K562 (cell line): ENCODE results near the gene ZNF331. TPM values are rescaled to one million over a fixed set of nuclear protein-coding genes. Genes with fewer than 3 reads are reported as not detected.

Source experiments
- ATAC-seq: fragments of 200-7000 bp; cut with Tn5 transposase; 3 replicates; pipeline ENCODE4 v1.9.1; 2020; ENCODE audit warnings: moderate library complexity
- BruUV-seq: library from RNA; stranded (reverse); fragments of 400-500 nt; replicated peaks from 2 replicates; lab custom pipeline; 2021; lab: Mats Ljungman, UMichigan
- CTCF ChIA-PET: fragments of 300-600 bp; formaldehyde crosslinking; extraction: SDS; loops from one replicate; lab custom pipeline; 2021; ENCODE audit warnings: low intra/inter-chr PET ratio; lab: Yijun Ruan, JAX
- POLR2A ChIA-PET: fragments of 300-600, 350-650 bp; sonication (Branson Sonifier 250); formaldehyde crosslinking; extraction: SDS; loops from one replicate; lab custom pipeline; 2021; ENCODE audit warnings: antibody characterized with exemption, inconsistent platforms; lab: Yijun Ruan, JAX
- DNase-seq, 4 experiments: peaks; one replicate each; pipeline versions ENCODE4 v3.0.0 to v3.0.0-alpha.2; 2011 to 2018; ENCODE audit warnings: low spot score in 3 of 4, mixed read lengths in 3 of 4; ENCODE audit errors: extremely low read depth in 1 of 4
- FAIRE-seq: peaks from 2 replicates; lab custom pipeline; 2011; peaks lifted over from hg19 to GRCh38; lab: Jason Lieb, UNC
- H2AFZ ChIP-seq: 2 replicates; pipeline ENCODE4 v1.6.0; 2011; ENCODE audit warnings: low read depth, low read length, control low read depth, inconsistent platforms
- H3K27ac ChIP-seq: fragments of 200-600 bp; 3 replicates; pipeline ENCODE4 v1.8.0; 2011; ENCODE audit warnings: low read depth, mild to moderate bottlenecking, control low read depth, inconsistent platforms, low read length, moderate library complexity, mixed read lengths; ENCODE audit errors: extremely low read depth
- H3K27me3 ChIP-seq, 2 experiments: fragments of 300-600 bp in 1 of 2; 2 replicates in 1 of 2; 3 replicates in 1 of 2; pipeline versions ENCODE4 v1.6.0 to v1.8.0; 2011; ENCODE audit warnings: inconsistent platforms in 2 of 2, low read length in 2 of 2, mild to moderate bottlenecking in 1 of 2, mixed read lengths in 1 of 2, moderate library complexity in 1 of 2; ENCODE audit not compliant: control insufficient read depth in 2 of 2, insufficient read depth in 2 of 2
- H3K36me3 ChIP-seq: fragments of 300-600 bp; 3 replicates; pipeline ENCODE4 v1.8.0; 2011; ENCODE audit warnings: mild to moderate bottlenecking, low read length, inconsistent platforms; ENCODE audit not compliant: control insufficient read depth, insufficient read depth
- H3K4me1 ChIP-seq, 2 experiments: fragments of 200-600 bp in 1 of 2; replicated peaks in 1 of 2; 2 replicates in 1 of 2; 3 replicates in 1 of 2; pipeline versions ENCODE4 v1.5.1 to v1.8.0; 2011; ENCODE audit warnings: inconsistent platforms in 2 of 2, low read length in 2 of 2, mild to moderate bottlenecking in 1 of 2, mixed read lengths in 1 of 2, moderate library complexity in 1 of 2; ENCODE audit not compliant: control insufficient read depth in 2 of 2, insufficient read depth in 2 of 2
- H3K4me2 ChIP-seq: 2 replicates; pipeline ENCODE4 v1.6.1; 2011; ENCODE audit warnings: low read length, control low read depth, inconsistent platforms, mixed read lengths; ENCODE audit not compliant: insufficient read depth
- H3K4me3 ChIP-seq: fragments of 200-600 bp; sonication (generic), shearing (Covaris generic); 2 replicates; pipeline ENCODE4 v1.5.1; 2016; ENCODE audit warnings: control low read depth, inconsistent platforms
- H3K79me2 ChIP-seq: fragments of 200-600 bp; 3 replicates; pipeline ENCODE4 v1.8.0; 2011; ENCODE audit warnings: low read length, inconsistent platforms; ENCODE audit not compliant: control insufficient read depth, insufficient read depth
- H3K9ac ChIP-seq, 2 experiments: 2 replicates each; pipeline versions ENCODE4 v1.6.0 to v1.6.1; 2011; ENCODE audit warnings: low read depth in 2 of 2, low read length in 2 of 2, control low read depth in 1 of 2, inconsistent platforms in 1 of 2, mild to moderate bottlenecking in 1 of 2, mixed read lengths in 1 of 2; ENCODE audit not compliant: insufficient read depth in 1 of 2
- H3K9me1 ChIP-seq: one replicate; pipeline ENCODE4 v1.6.0; 2011; ENCODE audit warnings: inconsistent platforms, mild to moderate bottlenecking, low read length, moderate library complexity; ENCODE audit not compliant: control insufficient read depth, insufficient read depth
- H3K9me3 ChIP-seq: replicated peaks from 2 replicates; pipeline ENCODE4 v1.5.1; 2011; ENCODE audit warnings: low read depth, low read length, inconsistent platforms; ENCODE audit not compliant: control insufficient read depth, insufficient read depth
- H4K20me1 ChIP-seq: replicated peaks from 2 replicates; pipeline ENCODE4 v1.6.1; 2011; ENCODE audit warnings: low read length, inconsistent platforms, mixed read lengths; ENCODE audit not compliant: control insufficient read depth, insufficient read depth
- ARID3B ChIP-seq: fragments of 250-450 bp; sonication (Bioruptor Pico); IDR thresholded peaks from 2 replicates; pipeline ENCODE4 v1.4.0; 2020; ENCODE audit warnings: borderline replicate concordance
- FOXP4 ChIP-seq: sonication (generic); formaldehyde crosslinking; IDR thresholded peaks from 2 replicates; pipeline ENCODE4 v1.8.0; 2022; ENCODE audit warnings: mild to moderate bottlenecking, missing genetic modification reagents, borderline replicate concordance
- RFX5 ChIP-seq: IDR thresholded peaks from 2 replicates; pipeline ENCODE4 v1.6.1; 2011; ENCODE audit warnings: low read depth, mild to moderate bottlenecking, improper control_type of control experiment, low read length
- SMARCA4 ChIP-seq: fragments of 450-650 bp; IDR thresholded peaks from 2 replicates; pipeline ENCODE4 v1.6.1; 2016
- SMARCB1 ChIP-seq: IDR thresholded peaks from 2 replicates; pipeline ENCODE4 v1.6.1; 2011; ENCODE audit warnings: improper control_type of control experiment, low read depth; ENCODE audit not compliant: insufficient read length
- TOE1 ChIP-seq, 2 experiments: fragments of 450-650 bp in 1 of 2; sonication (generic) in 1 of 2; formaldehyde crosslinking in 1 of 2; IDR thresholded peaks; 2 replicates each; pipeline versions ENCODE4 v1.7.1 to v1.8.0; 2016 to 2022; ENCODE audit warnings: borderline replicate concordance in 2 of 2, mild to moderate bottlenecking in 2 of 2, antibody characterized with exemption in 1 of 2, inconsistent platforms in 1 of 2, low read depth in 1 of 2, missing genetic modification reagents in 1 of 2, moderate library complexity in 1 of 2
- WGBS: fragments of 100-300 bp; shearing (Covaris generic); methylation state at CpG from one replicate; pipeline ENCODE4 v1.1.6; 2016; ENCODE audit warnings: low coverage, mixed read lengths; ENCODE audit not compliant: insufficient coverage; ENCODE audit errors: missing lambda C conversion rate; 5-methylcytosine and 5-hydroxymethylcytosine counted together
- in situ Hi-C: fragments of 300-500 bp; cut with MboI; formaldehyde crosslinking; loops from 4 replicates; pipeline ENCODE4 v1.15.0; 2018; ENCODE audit warnings: inconsistent platforms, mixed read lengths
- intact Hi-C: fragments of 100-400 bp; cut with micrococcal nuclease; formaldehyde crosslinking; loops from 2 replicates; pipeline ENCODE4 v1.14.2; 2022
- polyA plus RNA-seq, 8 experiments: library from polyadenylated mRNA; depleted of rRNA in 4 of 8; stranded (reverse) in 5 of 8; unstranded in 3 of 8; fragments of >200 nt; fragmentation: Nextera tagmentation in 2 of 8; fragmentation: Illumina TruSeq in 1 of 8; extraction: Ambion mirVana in 2 of 8; extraction: Trizol in 1 of 8; gene quantifications; 2 replicates each; pipeline versions ENCODE4 v1.2.1 to v1.2.3, GENCODE V29; 2011 to 2014; ENCODE audit warnings: inconsistent platforms in 1 of 8, missing spikeins in 1 of 8
- total RNA-seq, 7 experiments: library from RNA; depleted of rRNA in 6 of 7; stranded (reverse); fragments of >200 nt in 6 of 7; fragmentation: Illumina TruSeq in 2 of 7; extraction: Trizol in 2 of 7; gene quantifications; 2 replicates each; pipeline versions ENCODE4 v1.2.1 to v1.2.3, GENCODE V29; 2011 to 2021; ENCODE audit warnings: low replicate concordance in 1 of 7

ZNF331 gene
- total and polyA plus RNA-seq, 9 of the 15 experiments (the other 6 are each of a cell fraction or from before 2014, with no cell fraction given) = 0.23 to 2.7 (median 0.76) TPM

DNA sequence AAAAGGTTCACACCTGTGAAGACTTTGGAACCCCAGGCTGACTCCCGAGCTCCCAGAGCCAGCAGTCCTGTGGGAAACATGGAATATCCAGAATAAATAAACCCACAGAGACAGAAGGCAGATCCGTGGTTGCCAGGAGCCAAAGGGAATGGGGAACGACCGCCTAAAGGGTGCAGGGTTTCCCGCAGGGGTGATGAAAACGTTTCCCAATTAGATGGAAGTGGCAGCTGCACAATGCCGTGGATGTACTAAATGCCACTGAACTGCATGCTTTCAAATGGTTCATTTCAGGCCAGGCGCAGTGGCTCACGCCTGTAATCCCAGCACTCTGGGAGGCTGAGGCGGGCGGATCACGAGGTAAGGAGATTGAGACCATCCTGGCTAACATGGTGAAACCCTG lies 70.4 kb downstream of the ZNF331 start:
- Histone ChIP-seq H3K36me3 (no peaks in the 10 kb centered on the region), H3K4me3 (no peak overlapping the region), H3K4me1 (no peaks in the 10 kb centered on the region), H3K9me3 (no peaks in the 10 kb centered on the region), H3K4me2 (no peak overlapping the region), H3K27me3 (peaks cover 11 to 33% of the 10 kb centered on the region in 2 experiments; a peak in 4 of 5 replicates), H3K9me1 (no peaks in the 10 kb centered on the region), H2AFZ (no peak overlapping the region), H4K20me1 (no peaks in the 10 kb centered on the region), H3K27ac (no peak overlapping the region), H3K79me2 (no peaks in the 10 kb centered on the region), H3K9ac (no peak overlapping the region)
- WGBS = 1% methylated on average over 11 of the region's 12 CpGs
- intact Hi-C loops (no loop called here), in situ Hi-C loops (no loop called here)
- TF ChIP-seq FOXP4 (CRISPR knock-in tag) (no peak), TOE1 (IDR thresholded peaks at IDR 0.05; ENCODE audit: borderline replicate concordance) (no peak), TOE1 (CRISPR knock-in tag; IDR thresholded peaks at IDR 0.05; ENCODE audit: borderline replicate concordance, low read depth) (no peak), SMARCA4 (no peak), SMARCB1 (no peak), ARID3B (CRISPR knock-in tag) (no peak), RFX5 (no peak)
- ATAC-seq (no peak), FAIRE-seq (no peak), DNase-seq (no peak)
- ChIA-PET POLR2A (no interaction called here), CTCF (no interaction called here)
- no TSS peak for BruUV-seq
